H9 (cell line): ENCODE measurements around the gene KHK. TPM values are rescaled to one million over a fixed set of nuclear protein-coding genes. Genes with fewer than 3 reads are reported as not detected.

Experiments
- DNase-seq: peaks from one replicate; pipeline ENCODE4 v3.0.0-alpha.2; 2017
- H2AFZ ChIP-seq: one replicate; pipeline ENCODE4 v1.6.1; 2013; ENCODE audit warnings: mild to moderate bottlenecking, low read length, control low read depth, moderate library complexity
- H2AK5ac ChIP-seq: 2 replicates; pipeline ENCODE4 v1.6.1; 2013; ENCODE audit warnings: low read length, control low read depth, mixed read lengths; ENCODE audit not compliant: insufficient read length
- H2BK120ac ChIP-seq: one replicate; pipeline ENCODE4 v1.6.1; 2013; ENCODE audit warnings: low read depth, mild to moderate bottlenecking, low read length, control low read depth, inconsistent platforms; ENCODE audit not compliant: poor library complexity, severe bottlenecking
- H2BK12ac ChIP-seq: 2 replicates; pipeline ENCODE4 v1.6.1; 2013; ENCODE audit warnings: low read length, control low read depth, mixed read lengths, low read depth; ENCODE audit not compliant: insufficient read length
- H2BK15ac ChIP-seq: 2 replicates; pipeline ENCODE4 v1.6.1; 2013; ENCODE audit warnings: low read depth, low read length, control low read depth
- H2BK20ac ChIP-seq: one replicate; pipeline ENCODE4 v1.6.1; 2013; ENCODE audit warnings: low read depth, mild to moderate bottlenecking, low read length, control low read depth, inconsistent platforms; ENCODE audit not compliant: poor library complexity, severe bottlenecking
- H2BK5ac ChIP-seq: 2 replicates; pipeline ENCODE4 v1.6.1; 2013; ENCODE audit warnings: low read length, control low read depth, mixed read lengths; ENCODE audit not compliant: insufficient read length
- H3K14ac ChIP-seq: 2 replicates; pipeline ENCODE4 v1.6.1; 2013; ENCODE audit warnings: low read length, control low read depth; ENCODE audit not compliant: insufficient read depth
- H3K18ac ChIP-seq: 2 replicates; pipeline ENCODE4 v1.6.1; 2013; ENCODE audit warnings: low read depth, mild to moderate bottlenecking, mixed read lengths, low read length, control low read depth; ENCODE audit not compliant: insufficient read length
- H3K23ac ChIP-seq: 2 replicates; pipeline ENCODE4 v1.6.1; 2013; ENCODE audit warnings: low read length, control low read depth, mixed read lengths, low read depth; ENCODE audit not compliant: insufficient read length
- H3K23me2 ChIP-seq: 2 replicates; pipeline ENCODE4 v1.6.1; 2013; ENCODE audit warnings: low read depth, mild to moderate bottlenecking, mixed read lengths, low read length, control low read depth; ENCODE audit not compliant: insufficient read length, poor library complexity, severe bottlenecking
- H3K27ac ChIP-seq: 2 replicates; pipeline ENCODE4 v1.5.1; 2013; ENCODE audit warnings: low read length, control low read depth, mixed read lengths, low read depth; ENCODE audit not compliant: insufficient read length
- H3K27me3 ChIP-seq: 2 replicates; pipeline ENCODE4 v1.6.1; 2013; ENCODE audit warnings: low read length, control low read depth, inconsistent platforms; ENCODE audit not compliant: insufficient read depth
- H3K4ac ChIP-seq: 2 replicates; pipeline ENCODE4 v1.6.1; 2013; ENCODE audit warnings: low read depth, mild to moderate bottlenecking, control low read depth, inconsistent platforms, low read length, moderate library complexity
- H3K4me1 ChIP-seq: 2 replicates; pipeline ENCODE4 v1.6.1; 2013; ENCODE audit warnings: low read length, control low read depth, inconsistent platforms; ENCODE audit not compliant: insufficient read depth
- H3K4me2 ChIP-seq: 2 replicates; pipeline ENCODE4 v1.6.1; 2013; ENCODE audit warnings: low read length, control low read depth, mixed read lengths; ENCODE audit not compliant: insufficient read length, insufficient read depth
- H3K56ac ChIP-seq: 2 replicates; pipeline ENCODE4 v1.6.1; 2013; ENCODE audit warnings: low read depth, mild to moderate bottlenecking, mixed read lengths, low read length, control low read depth; ENCODE audit not compliant: insufficient read length
- H3K79me1 ChIP-seq: 2 replicates; pipeline ENCODE4 v1.6.1; 2013; ENCODE audit warnings: low read depth, mild to moderate bottlenecking, moderate library complexity, low read length, control low read depth, inconsistent platforms; ENCODE audit not compliant: insufficient read depth, poor library complexity, severe bottlenecking
- H3K79me2 ChIP-seq: 2 replicates; pipeline ENCODE4 v1.6.1; 2013; ENCODE audit warnings: low read length, control low read depth, inconsistent platforms; ENCODE audit not compliant: insufficient read depth
- H3K9ac ChIP-seq: 2 replicates; pipeline ENCODE4 v1.6.1; 2013; ENCODE audit warnings: low read length, control low read depth, mixed read lengths; ENCODE audit not compliant: insufficient read length; ENCODE audit errors: extremely low read depth
- H3K9me3 ChIP-seq: one replicate; pipeline ENCODE4 v1.6.1; 2013; ENCODE audit warnings: low read depth, low read length, inconsistent platforms; ENCODE audit not compliant: control insufficient read depth
- H3T11ph ChIP-seq: one replicate; pipeline ENCODE4 v1.6.1; 2013; ENCODE audit warnings: mild to moderate bottlenecking, low read length, control low read depth, inconsistent platforms
- H4K20me1 ChIP-seq: one replicate; pipeline ENCODE4 v1.6.1; 2013; ENCODE audit not compliant: control insufficient read depth, insufficient read length, insufficient read depth
- H4K5ac ChIP-seq: 2 replicates; pipeline ENCODE4 v1.6.1; 2013; ENCODE audit warnings: low read depth, mild to moderate bottlenecking, mixed read lengths, low read length, control low read depth; ENCODE audit not compliant: insufficient read length
- H4K8ac ChIP-seq: replicated peaks from 2 replicates; pipeline ENCODE4 v1.6.1; 2013; ENCODE audit warnings: low read length, control low read depth, mixed read lengths, low read depth; ENCODE audit not compliant: insufficient read length
- H4K91ac ChIP-seq: 2 replicates; pipeline ENCODE4 v1.6.1; 2013; ENCODE audit warnings: low read depth, mild to moderate bottlenecking, moderate library complexity, mixed read lengths, low read length, control low read depth; ENCODE audit not compliant: insufficient read length
- H3K27ac Mint-ChIP-seq, 3 experiments: 2 replicates in 2 of 3; 3 replicates in 1 of 3; pipeline ENCODE4 v1.8.0; 2020 to 2021; ENCODE audit warnings: mixed read lengths in 3 of 3, mild to moderate bottlenecking in 1 of 3, moderate library complexity in 1 of 3
- H3K27me3 Mint-ChIP-seq: 2 replicates; pipeline ENCODE4 v1.8.0; 2021; ENCODE audit warnings: low read depth, mild to moderate bottlenecking, moderate library complexity, mixed read lengths
- H3K36me3 Mint-ChIP-seq, 3 experiments: 2 replicates in 2 of 3; 3 replicates in 1 of 3; pipeline ENCODE4 v1.8.0; 2020 to 2021; ENCODE audit warnings: low read depth in 3 of 3, mixed read lengths in 3 of 3; ENCODE audit not compliant: insufficient read depth in 1 of 3
- H3K4me1 Mint-ChIP-seq, 2 experiments: 2 replicates each; pipeline ENCODE4 v1.8.0; 2020; ENCODE audit warnings: mixed read lengths in 2 of 2
- H3K4me3 Mint-ChIP-seq, 2 experiments: 2 replicates in 1 of 2; 3 replicates in 1 of 2; pipeline ENCODE4 v1.8.0; 2020 to 2021; ENCODE audit warnings: mild to moderate bottlenecking in 2 of 2, mixed read lengths in 2 of 2, moderate library complexity in 1 of 2
- H3K9me3 Mint-ChIP-seq, 2 experiments: 2 replicates in 1 of 2; 3 replicates in 1 of 2; pipeline ENCODE4 v1.8.0; 2020; ENCODE audit warnings: mild to moderate bottlenecking in 2 of 2, mixed read lengths in 2 of 2, moderate library complexity in 1 of 2
- WGBS: extraction: QIAGEN DNeasy Blood & Tissue Kit; methylation state at CpG from one replicate; pipeline ENCODE4 v1.1.7; 2013; ENCODE audit warnings: missing lambda C conversion rate, low lambda C conversion rate, mixed read lengths; ENCODE audit not compliant: insufficient read length; ENCODE audit errors: extremely low coverage; 5-methylcytosine and 5-hydroxymethylcytosine counted together
- total RNA-seq: library from RNA; stranded (reverse); gene quantifications from 2 replicates; pipeline ENCODE4 v1.2.1, GENCODE V29; 2021
- TF ChIP-seq, protein P1 (sequence below): fragments of 200-600 bp; sonication (generic); conservative IDR thresholded peaks from 3 replicates; pipeline ENCODE4 v1.8.0; 2021; ENCODE audit warnings: antibody characterized with exemption, mild to moderate bottlenecking

KHK gene
- total RNA-seq, 1 experiment from 2014 or later, result 12.1 TPM

- H4K8ac ChIP-seq, result no peak within 1 kb of the TSS
- H2BK5ac ChIP-seq, result no peak within 1 kb of the TSS
- no peak within 1 kb of the TSS for H2AK5ac ChIP-seq
- no peak within 1 kb of the TSS for H3T11ph ChIP-seq
- no peak within 1 kb of the TSS for H3K18ac ChIP-seq
- Mint-ChIP-seq H3K4me3 (no peak within 1 kb of the TSS; a peak in 1 of 5 replicates), H3K9me3 (peaks cover 0 to 2% of the 10 kb centered on the region in 2 experiments; a peak in 2 of 5 replicates), H3K27ac (no peak within 1 kb of the TSS), H3K4me1 (peaks cover 0 to 2% of the 10 kb centered on the region in 2 experiments; a peak in 1 of 4 replicates), H3K27me3 (peaks cover under 1% of the 10 kb centered on the region; the same call in 1 of the 2 replicates), H3K36me3 (no peaks in the 10 kb centered on the region)
- no peak within 1 kb of the TSS for H3K23ac ChIP-seq
- no peak within 1 kb of the TSS for H2BK12ac ChIP-seq
- no peak within 1 kb of the TSS for H2BK15ac ChIP-seq
- no peak within 1 kb of the TSS for H4K91ac ChIP-seq
- no peak within 1 kb of the TSS for H3K27ac ChIP-seq
- H3K4me1 ChIP-seq, result no peaks in the 10 kb centered on the region
- DNase-seq, result no peak
- H3K14ac ChIP-seq, result no peak within 1 kb of the TSS; the same call in 1 of the 2 replicates
- TF ChIP-seq, protein P1, sequence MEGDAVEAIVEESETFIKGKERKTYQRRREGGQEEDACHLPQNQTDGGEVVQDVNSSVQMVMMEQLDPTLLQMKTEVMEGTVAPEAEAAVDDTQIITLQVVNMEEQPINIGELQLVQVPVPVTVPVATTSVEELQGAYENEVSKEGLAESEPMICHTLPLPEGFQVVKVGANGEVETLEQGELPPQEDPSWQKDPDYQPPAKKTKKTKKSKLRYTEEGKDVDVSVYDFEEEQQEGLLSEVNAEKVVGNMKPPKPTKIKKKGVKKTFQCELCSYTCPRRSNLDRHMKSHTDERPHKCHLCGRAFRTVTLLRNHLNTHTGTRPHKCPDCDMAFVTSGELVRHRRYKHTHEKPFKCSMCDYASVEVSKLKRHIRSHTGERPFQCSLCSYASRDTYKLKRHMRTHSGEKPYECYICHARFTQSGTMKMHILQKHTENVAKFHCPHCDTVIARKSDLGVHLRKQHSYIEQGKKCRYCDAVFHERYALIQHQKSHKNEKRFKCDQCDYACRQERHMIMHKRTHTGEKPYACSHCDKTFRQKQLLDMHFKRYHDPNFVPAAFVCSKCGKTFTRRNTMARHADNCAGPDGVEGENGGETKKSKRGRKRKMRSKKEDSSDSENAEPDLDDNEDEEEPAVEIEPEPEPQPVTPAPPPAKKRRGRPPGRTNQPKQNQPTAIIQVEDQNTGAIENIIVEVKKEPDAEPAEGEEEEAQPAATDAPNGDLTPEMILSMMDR, result no peak
- no peak within 1 kb of the TSS for H3K56ac ChIP-seq
- no peak within 1 kb of the TSS for H3K4ac ChIP-seq
- H2BK120ac ChIP-seq, result no peak within 1 kb of the TSS
- H3K9ac ChIP-seq, result no peak within 1 kb of the TSS
- H3K4me2 ChIP-seq, result no peak within 1 kb of the TSS
- H3K23me2 ChIP-seq, result no peaks in the 10 kb centered on the region
- no peaks in the 10 kb centered on the region for H3K9me3 ChIP-seq
- WGBS, result no CpG with 5 or more reads among the region's 12 CpGs
- no peak within 1 kb of the TSS for H2AFZ ChIP-seq
- no peaks in the 10 kb centered on the region for H3K79me2 ChIP-seq
- no peaks in the 10 kb centered on the region for H3K27me3 ChIP-seq
- no peak within 1 kb of the TSS for H4K5ac ChIP-seq
- no peaks in the 10 kb centered on the region for H4K20me1 ChIP-seq
- H3K79me1 ChIP-seq, result no peaks in the 10 kb centered on the region
- no peak within 1 kb of the TSS for H2BK20ac ChIP-seq
Measured at GRCh38 chr2:27148801-27149439, 62.3 kb downstream of the KHK start, which contains the start of gene TCF23. TSS of gene TCF23 (plus strand) at chr2:27149004. CDS start at chr2:27149134, 130 bp downstream.
